Loucy (cell line): ENCODE measurements around the gene MINDY4.

ENCODE experiments used
- H2AFZ ChIP-seq: fragments of 200-600 bp; sonication (generic); 2 replicates; pipeline ENCODE4 v1.6.0; 2016; ENCODE audit warnings: antibody characterized with exemption, mild to moderate bottlenecking, low read length, moderate library complexity
- H3F3A ChIP-seq: fragments of 200-600 bp; 2 replicates; pipeline ENCODE4 v1.6.0; 2016; ENCODE audit warnings: antibody characterized with exemption, low read depth, mild to moderate bottlenecking
- H3K27me3 ChIP-seq: fragments of 200-600 bp; sonication (generic); 2 replicates; pipeline ENCODE4 v1.6.1; 2014; ENCODE audit warnings: low read length, mild to moderate bottlenecking; ENCODE audit not compliant: insufficient read depth, poor library complexity, severe bottlenecking
- H3K36me3 ChIP-seq: fragments of 200-600 bp; sonication (generic); 2 replicates; pipeline ENCODE4 v1.6.1; 2016; ENCODE audit warnings: low read length; ENCODE audit not compliant: insufficient read depth
- H3K4me1 ChIP-seq: fragments of 200-600 bp; sonication (generic); 2 replicates; pipeline ENCODE4 v1.5.1; 2014; ENCODE audit warnings: low read length, mild to moderate bottlenecking; ENCODE audit not compliant: insufficient read depth, poor library complexity, severe bottlenecking
- H3K4me2 ChIP-seq: fragments of 200-600 bp; sonication (generic); 2 replicates; pipeline ENCODE4 v1.6.0; 2014; ENCODE audit warnings: antibody characterized with exemption, low read length, low read depth, mild to moderate bottlenecking; ENCODE audit not compliant: poor library complexity, severe bottlenecking
- H3K4me3 ChIP-seq: fragments of 200-600 bp; sonication (generic); 2 replicates; pipeline ENCODE4 v1.5.1; 2014; ENCODE audit warnings: low read length, mild to moderate bottlenecking, mixed read lengths; ENCODE audit not compliant: poor library complexity, severe bottlenecking
- H3K79me2 ChIP-seq: fragments of 200-600 bp; sonication (generic); 2 replicates; pipeline ENCODE4 v1.6.1; 2014; ENCODE audit warnings: low read length; ENCODE audit not compliant: insufficient read depth
- H3K9ac ChIP-seq: fragments of 200-600 bp; sonication (generic); 2 replicates; pipeline ENCODE4 v1.6.0; 2014; ENCODE audit warnings: mild to moderate bottlenecking, low read depth, low read length, moderate library complexity; ENCODE audit not compliant: poor library complexity, severe bottlenecking
- H3K9me2 ChIP-seq: fragments of 200-600 bp; sonication (generic); replicated peaks from 2 replicates; pipeline ENCODE4 v1.6.1; 2016; ENCODE audit warnings: low read depth, low read length, mixed read lengths
- H3K9me3 ChIP-seq: fragments of 200-600 bp; sonication (generic); 2 replicates; pipeline ENCODE4 v1.6.1; 2014; ENCODE audit warnings: mild to moderate bottlenecking, antibody characterized with exemption, low read length, low read depth; ENCODE audit not compliant: insufficient read depth
- H4K20me1 ChIP-seq: fragments of 200-600 bp; sonication (generic); 2 replicates; pipeline ENCODE4 v1.6.0; 2014; ENCODE audit warnings: antibody characterized with exemption, low read length, mild to moderate bottlenecking; ENCODE audit not compliant: insufficient read depth, poor library complexity, severe bottlenecking
- EZH2phosphoT487 ChIP-seq: fragments of 200-600 bp; IDR thresholded peaks from 2 replicates; pipeline ENCODE4 v1.6.1; 2018; ENCODE audit warnings: antibody characterized with exemption, mild to moderate bottlenecking, moderate library complexity, borderline replicate concordance
- TF ChIP-seq, protein P1 (sequence below): fragments of 200-600 bp; sonication (generic); conservative IDR thresholded peaks from 2 replicates; pipeline ENCODE4 v1.5.1; 2014; ENCODE audit warnings: mild to moderate bottlenecking, antibody characterized with exemption, low read length

The MINDY4 gene

DNA sequence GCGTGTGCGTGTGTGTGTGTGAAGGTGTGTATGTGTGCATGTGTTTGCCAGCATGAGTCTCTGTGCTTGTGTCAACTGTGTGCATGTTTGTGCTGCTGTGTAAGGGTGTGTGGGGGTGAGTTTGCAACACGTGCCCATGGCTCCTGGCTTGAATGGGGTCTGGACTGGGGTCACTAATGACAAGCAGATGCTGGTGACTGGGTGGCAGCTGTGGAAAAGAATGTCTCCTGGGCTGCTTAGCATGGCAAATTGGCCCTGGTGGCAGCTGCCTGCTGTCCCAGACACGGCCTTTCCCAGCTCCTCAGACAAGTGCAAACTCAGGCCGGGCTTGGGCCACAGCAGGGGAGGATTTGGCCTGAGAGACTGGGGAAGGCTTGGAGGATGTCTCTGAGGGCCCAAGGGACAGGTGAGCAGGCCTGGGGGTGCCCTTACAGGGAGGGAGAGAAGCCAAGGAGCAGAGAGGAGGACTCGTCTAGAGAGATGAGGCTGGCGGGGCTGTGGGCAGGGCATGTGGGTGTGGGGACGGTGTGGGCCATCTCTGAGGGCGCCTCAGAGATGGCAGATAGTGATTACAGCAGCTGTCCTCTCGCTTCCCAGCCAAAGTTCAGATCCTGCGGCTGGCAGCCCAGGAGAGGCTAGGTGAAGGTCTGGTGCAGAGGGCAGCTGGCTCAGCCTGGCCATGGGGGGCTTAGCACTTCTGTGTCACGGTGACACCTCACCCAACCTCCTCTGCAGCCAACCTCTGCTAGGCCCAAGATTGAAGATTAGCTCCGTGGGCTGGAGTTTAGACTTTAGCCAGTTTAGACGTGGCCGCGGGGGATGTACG lies 142.0 kb downstream of the MINDY4 start:
- Histone ChIP-seq H3K27me3 (no peaks in the 10 kb centered on the region), H3K4me2 (no peak overlapping the region), H3K79me2 (no peaks in the 10 kb centered on the region), H4K20me1 (no peaks in the 10 kb centered on the region), H3K4me1 (no peaks in the 10 kb centered on the region), H3F3A (no peaks in the 10 kb centered on the region), H3K9me3 (no peaks in the 10 kb centered on the region), H3K4me3 (no peak overlapping the region), H3K9me2 (no peaks in the 10 kb centered on the region), H3K36me3 (no peaks in the 10 kb centered on the region), H2AFZ (no peak overlapping the region), H3K9ac (no peak overlapping the region)
- TF ChIP-seq EZH2phosphoT487, result no peak
- TF ChIP-seq, protein P1, sequence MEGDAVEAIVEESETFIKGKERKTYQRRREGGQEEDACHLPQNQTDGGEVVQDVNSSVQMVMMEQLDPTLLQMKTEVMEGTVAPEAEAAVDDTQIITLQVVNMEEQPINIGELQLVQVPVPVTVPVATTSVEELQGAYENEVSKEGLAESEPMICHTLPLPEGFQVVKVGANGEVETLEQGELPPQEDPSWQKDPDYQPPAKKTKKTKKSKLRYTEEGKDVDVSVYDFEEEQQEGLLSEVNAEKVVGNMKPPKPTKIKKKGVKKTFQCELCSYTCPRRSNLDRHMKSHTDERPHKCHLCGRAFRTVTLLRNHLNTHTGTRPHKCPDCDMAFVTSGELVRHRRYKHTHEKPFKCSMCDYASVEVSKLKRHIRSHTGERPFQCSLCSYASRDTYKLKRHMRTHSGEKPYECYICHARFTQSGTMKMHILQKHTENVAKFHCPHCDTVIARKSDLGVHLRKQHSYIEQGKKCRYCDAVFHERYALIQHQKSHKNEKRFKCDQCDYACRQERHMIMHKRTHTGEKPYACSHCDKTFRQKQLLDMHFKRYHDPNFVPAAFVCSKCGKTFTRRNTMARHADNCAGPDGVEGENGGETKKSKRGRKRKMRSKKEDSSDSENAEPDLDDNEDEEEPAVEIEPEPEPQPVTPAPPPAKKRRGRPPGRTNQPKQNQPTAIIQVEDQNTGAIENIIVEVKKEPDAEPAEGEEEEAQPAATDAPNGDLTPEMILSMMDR, result no peak

DNA sequence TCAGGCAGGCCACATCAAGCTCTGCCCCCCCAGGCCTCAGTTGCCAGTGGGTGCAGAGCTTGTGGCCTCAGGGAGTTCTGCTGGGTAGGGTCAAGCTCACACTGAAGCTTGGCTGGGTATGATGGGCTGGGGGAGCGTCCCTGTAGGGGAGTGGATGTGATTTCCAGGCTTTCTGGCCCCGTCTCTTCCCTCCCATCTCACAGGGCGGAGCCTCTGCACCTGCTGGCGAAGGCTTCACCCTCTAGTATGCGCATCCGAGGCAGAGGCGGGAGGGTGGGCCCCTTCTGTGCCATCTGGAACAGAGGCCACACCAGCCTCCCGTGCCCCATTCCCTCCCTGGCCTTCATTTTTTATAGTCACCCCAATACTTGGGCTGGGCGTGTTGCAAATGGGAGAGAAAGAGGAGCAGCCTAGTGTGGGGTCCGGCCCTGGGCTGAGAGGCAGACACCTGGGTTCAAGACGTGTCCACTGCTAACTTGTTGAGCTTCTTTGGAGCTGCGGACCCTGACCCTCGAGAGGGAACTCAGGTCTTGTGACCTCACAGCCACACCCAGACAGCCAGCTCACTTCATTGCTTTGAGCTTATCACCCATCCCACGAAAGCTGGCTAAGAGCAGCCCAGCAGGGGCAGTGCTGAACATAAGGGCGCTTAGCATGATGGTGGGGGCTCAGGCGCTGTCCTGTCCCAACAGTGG lies 142.8 kb downstream of the MINDY4 start:
- H3K79me2 ChIP-seq, result no peaks in the 10 kb centered on the region
- H3K4me3 ChIP-seq, result no peak overlapping the region
- H3F3A ChIP-seq, result no peaks in the 10 kb centered on the region
- H3K27me3 ChIP-seq, result no peaks in the 10 kb centered on the region
- no peak for TF ChIP-seq EZH2phosphoT487
- TF ChIP-seq, protein P1, result no peak
- no peaks in the 10 kb centered on the region for H3K36me3 ChIP-seq
- H3K9me2 ChIP-seq, result no peaks in the 10 kb centered on the region
- no peak overlapping the region for H3K4me2 ChIP-seq
- no peaks in the 10 kb centered on the region for H3K4me1 ChIP-seq
- H4K20me1 ChIP-seq, result no peaks in the 10 kb centered on the region
- H3K9ac ChIP-seq, result no peak overlapping the region
- no peaks in the 10 kb centered on the region for H3K9me3 ChIP-seq
- no peak overlapping the region for H2AFZ ChIP-seq

DNA sequence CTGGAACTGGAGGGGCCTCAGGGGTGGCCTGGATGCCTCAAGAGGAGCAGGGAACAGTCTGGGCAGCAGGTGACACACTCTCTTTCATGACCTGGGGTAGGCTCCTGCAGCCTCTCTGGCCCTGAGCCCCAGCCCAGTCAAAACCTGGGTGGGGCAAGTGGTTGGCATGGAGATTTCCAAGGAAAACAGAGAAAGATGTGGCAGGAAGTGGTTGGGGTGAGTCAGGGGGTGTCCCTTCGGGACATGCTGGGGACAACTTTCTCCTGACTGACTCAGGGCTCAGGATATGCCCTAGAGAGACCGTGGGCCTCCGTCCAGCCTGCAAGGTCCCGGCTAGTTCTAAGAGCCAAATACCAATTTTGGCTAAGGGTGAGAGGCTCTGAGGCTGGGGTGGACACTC lies 143.4 kb downstream of the MINDY4 start:
- H3F3A ChIP-seq, result no peaks in the 10 kb centered on the region
- H3K9ac ChIP-seq, result no peak overlapping the region
- no peak overlapping the region for H3K4me2 ChIP-seq
- H2AFZ ChIP-seq, result no peak overlapping the region
- H3K9me3 ChIP-seq, result no peaks in the 10 kb centered on the region
- TF ChIP-seq, protein P1, result no peak
- TF ChIP-seq EZH2phosphoT487, result no peak
- no peaks in the 10 kb centered on the region for H3K27me3 ChIP-seq
- H3K79me2 ChIP-seq, result no peaks in the 10 kb centered on the region
- H3K4me1 ChIP-seq, result no peaks in the 10 kb centered on the region
- no peaks in the 10 kb centered on the region for H4K20me1 ChIP-seq
- no peaks in the 10 kb centered on the region for H3K9me2 ChIP-seq
- H3K36me3 ChIP-seq, result no peaks in the 10 kb centered on the region
- no peak overlapping the region for H3K4me3 ChIP-seq
